ENCODE data around the gene CD81.

DNA sequence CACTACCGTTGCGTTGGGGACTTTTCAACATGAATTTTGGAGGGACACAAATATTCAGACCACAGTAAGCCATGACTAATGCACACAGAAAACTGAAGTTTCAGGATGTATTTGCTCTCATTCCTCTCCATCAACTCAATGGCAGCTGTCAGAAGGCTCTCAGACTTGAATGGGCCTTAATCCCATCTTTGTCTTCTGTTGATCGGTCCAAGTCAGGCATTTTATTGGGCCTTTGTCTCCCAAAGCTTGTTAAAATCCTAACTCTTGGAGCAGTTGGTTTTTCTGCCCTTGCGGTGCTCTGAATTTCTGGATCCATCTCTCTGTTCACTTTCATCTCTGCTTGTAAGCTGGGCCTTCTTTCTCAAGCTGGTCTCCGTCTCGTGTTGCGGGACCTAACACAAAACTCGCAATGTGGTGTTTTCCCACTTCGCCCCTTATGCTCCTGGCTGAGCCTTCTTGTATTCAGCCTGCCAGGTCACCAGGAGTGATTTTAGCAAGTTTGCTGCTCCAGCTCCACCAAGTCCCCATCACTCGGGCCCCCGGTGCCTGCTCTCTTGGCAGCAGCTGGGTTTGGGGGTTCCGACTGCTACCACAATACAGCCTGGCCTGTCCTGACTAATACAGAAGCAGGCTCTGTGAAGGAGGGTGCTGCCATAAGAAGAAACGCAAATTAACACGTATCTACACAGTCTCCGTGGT, 48.3 kb upstream of the CD81 start:
- TF ChIP-seq, protein P1, sequence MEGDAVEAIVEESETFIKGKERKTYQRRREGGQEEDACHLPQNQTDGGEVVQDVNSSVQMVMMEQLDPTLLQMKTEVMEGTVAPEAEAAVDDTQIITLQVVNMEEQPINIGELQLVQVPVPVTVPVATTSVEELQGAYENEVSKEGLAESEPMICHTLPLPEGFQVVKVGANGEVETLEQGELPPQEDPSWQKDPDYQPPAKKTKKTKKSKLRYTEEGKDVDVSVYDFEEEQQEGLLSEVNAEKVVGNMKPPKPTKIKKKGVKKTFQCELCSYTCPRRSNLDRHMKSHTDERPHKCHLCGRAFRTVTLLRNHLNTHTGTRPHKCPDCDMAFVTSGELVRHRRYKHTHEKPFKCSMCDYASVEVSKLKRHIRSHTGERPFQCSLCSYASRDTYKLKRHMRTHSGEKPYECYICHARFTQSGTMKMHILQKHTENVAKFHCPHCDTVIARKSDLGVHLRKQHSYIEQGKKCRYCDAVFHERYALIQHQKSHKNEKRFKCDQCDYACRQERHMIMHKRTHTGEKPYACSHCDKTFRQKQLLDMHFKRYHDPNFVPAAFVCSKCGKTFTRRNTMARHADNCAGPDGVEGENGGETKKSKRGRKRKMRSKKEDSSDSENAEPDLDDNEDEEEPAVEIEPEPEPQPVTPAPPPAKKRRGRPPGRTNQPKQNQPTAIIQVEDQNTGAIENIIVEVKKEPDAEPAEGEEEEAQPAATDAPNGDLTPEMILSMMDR (IDR thresholded peaks at IDR 0.05): no peak
- TF ChIP-seq, protein P2, sequence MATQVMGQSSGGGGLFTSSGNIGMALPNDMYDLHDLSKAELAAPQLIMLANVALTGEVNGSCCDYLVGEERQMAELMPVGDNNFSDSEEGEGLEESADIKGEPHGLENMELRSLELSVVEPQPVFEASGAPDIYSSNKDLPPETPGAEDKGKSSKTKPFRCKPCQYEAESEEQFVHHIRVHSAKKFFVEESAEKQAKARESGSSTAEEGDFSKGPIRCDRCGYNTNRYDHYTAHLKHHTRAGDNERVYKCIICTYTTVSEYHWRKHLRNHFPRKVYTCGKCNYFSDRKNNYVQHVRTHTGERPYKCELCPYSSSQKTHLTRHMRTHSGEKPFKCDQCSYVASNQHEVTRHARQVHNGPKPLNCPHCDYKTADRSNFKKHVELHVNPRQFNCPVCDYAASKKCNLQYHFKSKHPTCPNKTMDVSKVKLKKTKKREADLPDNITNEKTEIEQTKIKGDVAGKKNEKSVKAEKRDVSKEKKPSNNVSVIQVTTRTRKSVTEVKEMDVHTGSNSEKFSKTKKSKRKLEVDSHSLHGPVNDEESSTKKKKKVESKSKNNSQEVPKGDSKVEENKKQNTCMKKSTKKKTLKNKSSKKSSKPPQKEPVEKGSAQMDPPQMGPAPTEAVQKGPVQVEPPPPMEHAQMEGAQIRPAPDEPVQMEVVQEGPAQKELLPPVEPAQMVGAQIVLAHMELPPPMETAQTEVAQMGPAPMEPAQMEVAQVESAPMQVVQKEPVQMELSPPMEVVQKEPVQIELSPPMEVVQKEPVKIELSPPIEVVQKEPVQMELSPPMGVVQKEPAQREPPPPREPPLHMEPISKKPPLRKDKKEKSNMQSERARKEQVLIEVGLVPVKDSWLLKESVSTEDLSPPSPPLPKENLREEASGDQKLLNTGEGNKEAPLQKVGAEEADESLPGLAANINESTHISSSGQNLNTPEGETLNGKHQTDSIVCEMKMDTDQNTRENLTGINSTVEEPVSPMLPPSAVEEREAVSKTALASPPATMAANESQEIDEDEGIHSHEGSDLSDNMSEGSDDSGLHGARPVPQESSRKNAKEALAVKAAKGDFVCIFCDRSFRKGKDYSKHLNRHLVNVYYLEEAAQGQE (IDR thresholded peaks at IDR 0.05; ENCODE audit: insufficient read depth in 1 of 2, low read depth in 2 of 2, low read length in 1 of 2): no peak
- TF ChIP-seq TCF7L2 (IDR thresholded peaks at IDR 0.05; ENCODE audit: low read depth, low read length) (no peak), POLR2AphosphoS5 (IDR thresholded peaks at IDR 0.05; ENCODE audit: low read depth, low read length) (no peak)
